HepG2 (cell line): ENCODE data around the gene TASOR2. TPM values are rescaled to one million over a fixed set of nuclear protein-coding genes. Genes with fewer than 3 reads are reported as not detected.
A peak's percentile ranks its signal among the peaks of the same experiment; 100 is the strongest.

Experiments
- FOXP1 ChIP-seq, 2 experiments: fragments of 450-650 bp in 1 of 2; IDR thresholded peaks; 2 replicates each; pipeline ENCODE4 v1.6.1; 2017 to 2018; ENCODE audit warnings: antibody characterized with exemption in 1 of 2
- GABPB1 ChIP-seq: IDR thresholded peaks from 2 replicates; pipeline ENCODE4 v1.6.1; 2016; ENCODE audit warnings: mild to moderate bottlenecking, missing genetic modification reagents, moderate library complexity, missing compliant biosample characterization
- RBFOX2 ChIP-seq: fragments of 200-400 bp; formaldehyde crosslinking; IDR thresholded peaks from 2 replicates; pipeline ENCODE4 v1.6.1; 2017; ENCODE audit warnings: low read depth, mild to moderate bottlenecking, low read length
- SRSF1 ChIP-seq: fragments of 200-400 bp; formaldehyde crosslinking; optimal IDR thresholded peaks from 2 replicates; pipeline ENCODE3; 2017; ENCODE audit warnings: mild to moderate bottlenecking, low read depth, low read length, moderate library complexity
- ZNF263 ChIP-seq: sonication (generic); formaldehyde crosslinking; IDR thresholded peaks from 2 replicates; pipeline ENCODE4 v1.4.0; 2020; ENCODE audit warnings: missing genetic modification reagents
- ZNF543 ChIP-seq: sonication (generic); formaldehyde crosslinking; IDR thresholded peaks from 2 replicates; pipeline ENCODE4 v1.4.0; 2020; ENCODE audit warnings: mild to moderate bottlenecking, missing genetic modification reagents
- polyA plus RNA-seq, 8 experiments: library from polyadenylated mRNA; depleted of rRNA in 3 of 8; stranded (reverse) in 7 of 8; unstranded in 1 of 8; fragments of >200 nt; fragmentation: Illumina TruSeq in 4 of 8; extraction: Trizol in 4 of 8; gene quantifications; 2 replicates each; pipeline versions ENCODE4 v1.2.1 to v1.2.3, GENCODE V29; 2011 to 2016; ENCODE audit warnings: low read depth in 4 of 8, missing spikeins in 1 of 8, mixed read lengths in 1 of 8; ENCODE audit not compliant: insufficient read depth in 1 of 8
- total RNA-seq, 5 experiments: library from RNA; depleted of rRNA; stranded (reverse); fragments of >200 nt; fragmentation: Illumina TruSeq; extraction: Trizol; gene quantifications; 2 replicates each; pipeline ENCODE4 v1.2.3, GENCODE V29; 2016; ENCODE audit warnings: low read depth in 1 of 5
- TF ChIP-seq, protein P1 (sequence below): sonication (generic); formaldehyde crosslinking; IDR thresholded peaks from 2 replicates; pipeline ENCODE4 v1.4.0; 2020; ENCODE audit warnings: missing genetic modification reagents
- TF ChIP-seq, protein P2 (sequence below): sonication (generic); formaldehyde crosslinking; IDR thresholded peaks from 2 replicates; pipeline ENCODE4 v1.4.0; 2020; ENCODE audit warnings: missing genetic modification reagents

TASOR2 gene
- total and polyA plus RNA-seq, 2 of the 13 experiments (the other 11 are each of a cell fraction or from before 2014, with no cell fraction given): 24.2 to 55.3 TPM

DNA sequence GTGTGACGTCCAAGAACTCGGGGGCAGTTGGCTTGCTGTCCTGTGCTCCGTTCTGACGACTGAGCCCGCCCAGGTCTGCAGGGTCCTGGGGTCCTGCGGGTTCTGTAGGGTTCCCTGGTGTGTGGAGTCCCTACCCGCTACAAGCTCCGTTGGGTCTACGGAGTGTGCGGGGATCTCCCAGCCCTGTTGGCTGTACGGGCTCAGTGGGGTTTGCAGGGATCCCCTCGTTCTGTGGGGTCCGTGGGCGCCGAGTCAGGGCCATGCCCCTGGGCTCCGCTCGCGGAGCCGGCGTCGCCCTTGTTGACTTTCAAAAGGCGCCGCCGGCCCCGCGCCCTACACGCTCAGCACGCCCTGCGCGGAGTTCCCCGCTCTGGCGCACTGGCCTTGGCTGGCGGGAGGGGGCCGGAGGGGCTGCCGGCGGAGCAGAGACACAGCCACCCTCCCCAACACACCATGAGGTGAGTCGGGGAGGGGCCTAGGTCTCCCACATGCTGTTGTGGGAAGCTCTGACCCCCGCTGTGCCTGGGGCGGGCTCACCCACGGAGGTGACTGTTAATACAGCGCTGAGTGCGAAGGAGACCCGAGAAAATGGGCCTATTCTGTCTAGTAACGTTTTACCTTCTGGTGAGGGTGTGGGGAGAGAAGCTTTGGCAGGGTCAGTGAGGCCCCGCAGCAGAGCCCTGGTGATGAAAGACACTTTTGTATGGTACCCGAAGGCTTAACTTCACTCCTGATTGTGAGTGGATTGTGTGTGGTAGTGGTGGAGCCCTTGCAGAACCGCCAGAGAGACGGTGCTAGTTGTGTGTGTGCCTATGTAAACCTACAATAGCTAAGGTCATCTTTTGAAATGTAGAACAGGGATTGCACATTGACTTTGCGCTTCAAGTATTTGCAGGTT, 8.1 kb downstream of the TASOR2 start (continued):
- TF ChIP-seq, protein P1, sequence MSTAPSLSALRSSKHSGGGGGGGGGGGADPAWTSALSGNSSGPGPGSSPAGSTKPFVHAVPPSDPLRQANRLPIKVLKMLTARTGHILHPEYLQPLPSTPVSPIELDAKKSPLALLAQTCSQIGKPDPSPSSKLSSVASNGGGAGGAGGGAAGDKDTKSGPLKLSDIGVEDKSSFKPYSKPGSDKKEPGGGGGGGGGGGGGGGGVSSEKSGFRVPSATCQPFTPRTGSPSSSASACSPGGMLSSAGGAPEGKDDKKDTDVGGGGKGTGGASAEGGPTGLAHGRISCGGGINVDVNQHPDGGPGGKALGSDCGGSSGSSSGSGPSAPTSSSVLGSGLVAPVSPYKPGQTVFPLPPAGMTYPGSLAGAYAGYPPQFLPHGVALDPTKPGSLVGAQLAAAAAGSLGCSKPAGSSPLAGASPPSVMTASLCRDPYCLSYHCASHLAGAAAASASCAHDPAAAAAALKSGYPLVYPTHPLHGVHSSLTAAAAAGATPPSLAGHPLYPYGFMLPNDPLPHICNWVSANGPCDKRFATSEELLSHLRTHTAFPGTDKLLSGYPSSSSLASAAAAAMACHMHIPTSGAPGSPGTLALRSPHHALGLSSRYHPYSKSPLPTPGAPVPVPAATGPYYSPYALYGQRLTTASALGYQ: peak; percentile 54; the same call in 1 of the 2 replicates
- TF ChIP-seq GABPB1 (CRISPR knock-in tag): peak; percentile 82; the same call in 1 of the 2 replicates
- TF ChIP-seq SRSF1: peak; percentile 94
- TF ChIP-seq ZNF263 (CRISPR knock-in tag): no peak
- TF ChIP-seq FOXP1 (IDR thresholded peaks at IDR 0.05): no peak
- peak; percentile 21; the same call in 1 of the 2 replicates for TF ChIP-seq FOXP1 (CRISPR knock-in tag; IDR thresholded peaks at IDR 0.05)
- peak; percentile 87 for TF ChIP-seq RBFOX2
- TF ChIP-seq ZNF543 (CRISPR knock-in tag): 0 out of 2 replicates have a peak, but pooled peaks have one; percentile 53
- TF ChIP-seq, protein P2, sequence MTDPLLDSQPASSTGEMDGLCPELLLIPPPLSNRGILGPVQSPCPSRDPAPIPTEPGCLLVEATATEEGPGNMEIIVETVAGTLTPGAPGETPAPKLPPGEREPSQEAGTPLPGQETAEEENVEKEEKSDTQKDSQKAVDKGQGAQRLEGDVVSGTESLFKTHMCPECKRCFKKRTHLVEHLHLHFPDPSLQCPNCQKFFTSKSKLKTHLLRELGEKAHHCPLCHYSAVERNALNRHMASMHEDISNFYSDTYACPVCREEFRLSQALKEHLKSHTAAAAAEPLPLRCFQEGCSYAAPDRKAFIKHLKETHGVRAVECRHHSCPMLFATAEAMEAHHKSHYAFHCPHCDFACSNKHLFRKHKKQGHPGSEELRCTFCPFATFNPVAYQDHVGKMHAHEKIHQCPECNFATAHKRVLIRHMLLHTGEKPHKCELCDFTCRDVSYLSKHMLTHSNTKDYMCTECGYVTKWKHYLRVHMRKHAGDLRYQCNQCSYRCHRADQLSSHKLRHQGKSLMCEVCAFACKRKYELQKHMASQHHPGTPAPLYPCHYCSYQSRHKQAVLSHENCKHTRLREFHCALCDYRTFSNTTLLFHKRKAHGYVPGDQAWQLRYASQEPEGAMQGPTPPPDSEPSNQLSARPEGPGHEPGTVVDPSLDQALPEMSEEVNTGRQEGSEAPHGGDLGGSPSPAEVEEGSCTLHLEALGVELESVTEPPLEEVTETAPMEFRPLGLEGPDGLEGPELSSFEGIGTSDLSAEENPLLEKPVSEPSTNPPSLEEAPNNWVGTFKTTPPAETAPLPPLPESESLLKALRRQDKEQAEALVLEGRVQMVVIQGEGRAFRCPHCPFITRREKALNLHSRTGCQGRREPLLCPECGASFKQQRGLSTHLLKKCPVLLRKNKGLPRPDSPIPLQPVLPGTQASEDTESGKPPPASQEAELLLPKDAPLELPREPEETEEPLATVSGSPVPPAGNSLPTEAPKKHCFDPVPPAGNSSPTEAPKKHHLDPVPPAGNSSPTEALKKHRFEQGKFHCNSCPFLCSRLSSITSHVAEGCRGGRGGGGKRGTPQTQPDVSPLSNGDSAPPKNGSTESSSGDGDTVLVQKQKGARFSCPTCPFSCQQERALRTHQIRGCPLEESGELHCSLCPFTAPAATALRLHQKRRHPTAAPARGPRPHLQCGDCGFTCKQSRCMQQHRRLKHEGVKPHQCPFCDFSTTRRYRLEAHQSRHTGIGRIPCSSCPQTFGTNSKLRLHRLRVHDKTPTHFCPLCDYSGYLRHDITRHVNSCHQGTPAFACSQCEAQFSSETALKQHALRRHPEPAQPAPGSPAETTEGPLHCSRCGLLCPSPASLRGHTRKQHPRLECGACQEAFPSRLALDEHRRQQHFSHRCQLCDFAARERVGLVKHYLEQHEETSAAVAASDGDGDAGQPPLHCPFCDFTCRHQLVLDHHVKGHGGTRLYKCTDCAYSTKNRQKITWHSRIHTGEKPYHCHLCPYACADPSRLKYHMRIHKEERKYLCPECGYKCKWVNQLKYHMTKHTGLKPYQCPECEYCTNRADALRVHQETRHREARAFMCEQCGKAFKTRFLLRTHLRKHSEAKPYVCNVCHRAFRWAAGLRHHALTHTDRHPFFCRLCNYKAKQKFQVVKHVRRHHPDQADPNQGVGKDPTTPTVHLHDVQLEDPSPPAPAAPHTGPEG: peak; percentile 52; the same call in 1 of the 2 replicates
